Parathyroid adenoma (tissue), 2 donors: ENCODE results near the gene PXK.
A peak's percentile ranks its signal among the peaks of the same experiment; 100 is the strongest.
"Not testable (repeated sequence)": the region's sequence is repeated elsewhere in the genome, so short reads cannot be mapped to it uniquely, and the experiment has no call there.

ENCODE experiments used
- H2AFZ ChIP-seq: fragments of 300-600 bp; sonication (generic); one replicate; pipeline ENCODE4 v1.7.0; 2017; ENCODE audit warnings: antibody characterized with exemption, mild to moderate bottlenecking
- H3K27ac ChIP-seq: fragments of 300-600 bp; sonication (generic); one replicate; pipeline ENCODE4 v1.7.0; 2017
- H3K27me3 ChIP-seq: fragments of 300-600 bp; sonication (generic); one replicate; pipeline ENCODE4 v1.7.0; 2017; ENCODE audit warnings: low read length; ENCODE audit not compliant: control insufficient read depth, insufficient read depth
- H3K36me3 ChIP-seq: fragments of 300-600 bp; sonication (generic); one replicate; pipeline ENCODE4 v1.7.0; 2017; ENCODE audit warnings: low read length; ENCODE audit not compliant: control insufficient read depth, insufficient read depth
- H3K4me1 ChIP-seq: fragments of 300-600 bp; sonication (generic); one replicate; pipeline ENCODE4 v1.7.0; 2017; ENCODE audit warnings: control low read depth
- H3K4me2 ChIP-seq: fragments of 300-600 bp; sonication (generic); one replicate; pipeline ENCODE4 v1.7.0; 2017; ENCODE audit warnings: low read length
- H3K4me3 ChIP-seq: fragments of 300-600 bp; sonication (generic); one replicate; pipeline ENCODE4 v1.7.0; 2017; ENCODE audit warnings: low read depth, low read length
- H3K79me2 ChIP-seq: fragments of 300-600 bp; sonication (generic); one replicate; pipeline ENCODE4 v1.7.0; 2017; ENCODE audit warnings: control low read depth
- H3K9ac ChIP-seq: fragments of 300-600 bp; sonication (generic); one replicate; pipeline ENCODE4 v1.7.0; 2017; ENCODE audit warnings: mild to moderate bottlenecking
- H3K9me3 ChIP-seq: fragments of 300-600 bp; sonication (generic); one replicate; pipeline ENCODE4 v1.7.0; 2017; ENCODE audit warnings: low read length; ENCODE audit not compliant: control insufficient read depth
- CTCF ChIP-seq: fragments of 300-600 bp; sonication (generic); IDR thresholded peaks from one replicate; pipeline ENCODE4 v1.7.0; 2017; ENCODE audit warnings: antibody characterized with exemption, mild to moderate bottlenecking
- donor health status: primary hyperparathyroidism.

Gene PXK

DNA sequence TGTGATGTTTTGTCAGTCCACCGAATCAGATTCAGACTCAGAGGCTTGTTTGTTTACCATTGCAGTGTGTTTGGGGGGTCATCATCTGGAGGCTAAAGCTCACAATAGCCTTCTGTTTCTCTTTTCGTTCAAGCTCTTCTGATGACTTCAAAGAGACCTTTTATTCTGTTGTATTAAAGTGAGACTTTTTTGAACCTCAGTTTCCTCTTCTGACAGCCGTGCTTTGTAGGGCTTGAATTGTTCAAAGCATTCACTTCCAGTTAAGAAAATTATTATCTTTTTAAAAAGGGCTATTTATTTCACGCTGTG, 1.3 kb downstream of the PXK start:
- peak overlapping the region; percentile 70 for H3K4me2 ChIP-seq
- H3K27ac ChIP-seq: peak overlapping the region; percentile 78
- no peaks in the 10 kb centered on the region for H3K27me3 ChIP-seq

GRCh38 chr3:58334506-58334884, 1.8 kb downstream of the PXK start:
- peak overlapping the region; percentile 70 for H3K4me2 ChIP-seq
- H3K79me2 ChIP-seq: peaks cover 38% of the 10 kb centered on the region
- H3K27ac ChIP-seq: peak overlapping the region; percentile 78
- H3K9me3 ChIP-seq: no peaks in the 10 kb centered on the region
- peaks cover 30% of the 10 kb centered on the region for H3K4me1 ChIP-seq
- H2AFZ ChIP-seq: no peak overlapping the region
- no peaks in the 10 kb centered on the region for H3K36me3 ChIP-seq
- H3K9ac ChIP-seq: no peak overlapping the region
- TF ChIP-seq CTCF: no peak
- no peaks in the 10 kb centered on the region for H3K27me3 ChIP-seq
- H3K4me3 ChIP-seq: peak overlapping the region; percentile 72

More for the DNA sequence above, 1.3 kb downstream of the PXK start:
- peaks cover 30% of the 10 kb centered on the region for H3K4me1 ChIP-seq
- no peak overlapping the region for H3K9ac ChIP-seq
- no peaks in the 10 kb centered on the region for H3K9me3 ChIP-seq
- TF ChIP-seq CTCF: no peak
- peaks cover 33% of the 10 kb centered on the region for H3K79me2 ChIP-seq
- H2AFZ ChIP-seq: no peak overlapping the region
- H3K4me3 ChIP-seq: peak overlapping the region; percentile 72
- H3K36me3 ChIP-seq: no peaks in the 10 kb centered on the region

DNA sequence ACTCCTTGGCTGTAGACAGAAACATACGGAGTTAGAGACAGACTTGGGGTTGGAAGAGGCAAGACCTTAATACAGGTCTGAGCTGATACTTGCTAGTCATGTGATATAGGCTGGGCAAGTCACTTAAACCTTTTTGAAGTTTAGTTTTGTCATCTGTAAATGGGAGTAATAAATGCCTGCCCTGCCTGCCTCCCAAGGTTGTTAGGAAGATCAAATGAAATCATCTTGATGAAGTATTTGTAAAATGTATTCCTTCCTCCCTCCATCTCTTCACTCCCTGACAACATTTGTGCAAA, 2.9 kb downstream of the PXK start:
- Histone ChIP-seq H3K27ac (peak overlapping the region; percentile 78), H3K9ac (no peak overlapping the region)

DNA sequence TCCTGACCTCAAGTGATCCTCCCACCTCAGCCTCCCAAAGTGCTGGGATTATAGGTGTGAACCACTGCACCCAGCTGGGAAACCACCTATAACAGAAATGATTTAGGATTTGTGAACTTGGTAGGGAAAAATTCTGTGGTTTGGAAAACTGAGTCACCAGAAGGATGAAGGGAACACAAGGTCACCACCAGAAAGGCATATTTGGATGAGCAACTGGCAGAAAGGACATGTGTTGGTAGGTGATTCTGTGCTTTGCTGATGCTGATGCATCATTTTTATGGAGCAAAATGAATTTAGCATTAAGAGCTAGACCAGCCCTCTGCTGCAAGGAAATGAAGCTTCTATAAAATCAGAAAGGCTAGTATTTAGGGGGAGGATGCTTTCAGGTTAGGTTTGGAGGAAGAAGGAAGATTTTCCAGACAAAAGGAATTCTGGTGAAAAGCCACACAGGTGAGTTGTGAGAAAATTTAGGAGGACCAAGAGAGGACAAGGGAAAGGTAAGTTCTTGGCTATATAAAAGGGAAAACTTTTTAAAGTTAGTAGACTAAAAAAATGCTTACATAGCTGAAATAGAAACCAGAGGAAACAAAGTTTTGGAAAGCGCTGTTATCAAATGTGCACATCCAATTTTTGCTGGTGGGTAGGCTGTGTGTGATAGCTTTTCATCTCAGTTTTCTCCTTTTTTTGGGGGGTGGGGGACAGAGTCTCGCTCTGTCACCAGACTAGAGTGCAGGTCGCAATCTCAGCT, 3.6 kb downstream of the PXK start:
- Histone ChIP-seq H3K27me3 (no peaks in the 10 kb centered on the region), H3K9me3 (no peaks in the 10 kb centered on the region), H3K4me2 (peak overlapping the region; percentile 13), H3K36me3 (no peaks in the 10 kb centered on the region), H3K9ac (no peak overlapping the region), H3K79me2 (peaks cover 53% of the 10 kb centered on the region), H3K4me3 (no peak overlapping the region), H3K4me1 (peaks cover 25% of the 10 kb centered on the region), H3K27ac (peak overlapping the region; percentile 47), H2AFZ (no peak overlapping the region)
- no peak for TF ChIP-seq CTCF

More for the DNA sequence above, 2.9 kb downstream of the PXK start:
- Histone ChIP-seq H3K36me3 (no peaks in the 10 kb centered on the region), H3K9me3 (no peaks in the 10 kb centered on the region), H3K4me2 (peak overlapping the region; percentile 5), H3K4me3 (peak overlapping the region; percentile 72), H2AFZ (peak overlapping the region; percentile 20), H3K79me2 (peaks cover 48% of the 10 kb centered on the region), H3K27me3 (no peaks in the 10 kb centered on the region), H3K4me1 (peaks cover 30% of the 10 kb centered on the region)
- no peak for TF ChIP-seq CTCF

DNA sequence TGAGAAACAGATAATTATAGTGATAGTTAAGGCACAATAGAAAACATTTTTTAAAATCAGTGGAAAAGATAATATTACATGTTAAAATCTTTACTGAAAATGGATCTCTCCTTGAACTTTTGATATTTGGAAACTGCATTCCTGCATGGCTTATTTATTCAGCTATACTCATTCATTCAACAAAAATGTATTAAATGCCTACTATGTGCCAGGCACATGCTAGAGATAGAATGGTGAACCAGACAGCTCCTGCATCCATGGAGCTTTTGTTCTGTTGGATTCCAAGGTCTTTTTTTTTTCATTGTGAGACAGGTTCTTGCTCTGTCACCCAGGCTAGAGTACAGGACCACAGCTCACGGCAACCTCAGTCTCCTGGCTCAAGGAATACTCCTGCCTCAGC, 4.5 kb downstream of the PXK start:
- Histone ChIP-seq H3K4me1 (peaks cover 17% of the 10 kb centered on the region), H2AFZ (no peak overlapping the region), H3K4me3 (no peak overlapping the region), H3K27me3 (no peaks in the 10 kb centered on the region), H3K4me2 (no peak overlapping the region), H3K9ac (no peak overlapping the region), H3K79me2 (peaks cover 60% of the 10 kb centered on the region), H3K36me3 (no peaks in the 10 kb centered on the region), H3K9me3 (no peaks in the 10 kb centered on the region), H3K27ac (no peak overlapping the region)
- TF ChIP-seq CTCF: no peak

GRCh38 chr3:58339146-58339545, 6.5 kb downstream of the PXK start:
- peaks cover 71% of the 10 kb centered on the region for H3K79me2 ChIP-seq
- not testable (repeated sequence) for H3K27ac ChIP-seq, H3K36me3 ChIP-seq, H3K4me3 ChIP-seq, H2AFZ ChIP-seq, H3K4me2 ChIP-seq, H3K9me3 ChIP-seq, H3K27me3 ChIP-seq, H3K9ac ChIP-seq
- H3K4me1 ChIP-seq: peaks cover 20% of the 10 kb centered on the region
